ENCODE data around the gene MTA1.

Gene MTA1

DNA sequence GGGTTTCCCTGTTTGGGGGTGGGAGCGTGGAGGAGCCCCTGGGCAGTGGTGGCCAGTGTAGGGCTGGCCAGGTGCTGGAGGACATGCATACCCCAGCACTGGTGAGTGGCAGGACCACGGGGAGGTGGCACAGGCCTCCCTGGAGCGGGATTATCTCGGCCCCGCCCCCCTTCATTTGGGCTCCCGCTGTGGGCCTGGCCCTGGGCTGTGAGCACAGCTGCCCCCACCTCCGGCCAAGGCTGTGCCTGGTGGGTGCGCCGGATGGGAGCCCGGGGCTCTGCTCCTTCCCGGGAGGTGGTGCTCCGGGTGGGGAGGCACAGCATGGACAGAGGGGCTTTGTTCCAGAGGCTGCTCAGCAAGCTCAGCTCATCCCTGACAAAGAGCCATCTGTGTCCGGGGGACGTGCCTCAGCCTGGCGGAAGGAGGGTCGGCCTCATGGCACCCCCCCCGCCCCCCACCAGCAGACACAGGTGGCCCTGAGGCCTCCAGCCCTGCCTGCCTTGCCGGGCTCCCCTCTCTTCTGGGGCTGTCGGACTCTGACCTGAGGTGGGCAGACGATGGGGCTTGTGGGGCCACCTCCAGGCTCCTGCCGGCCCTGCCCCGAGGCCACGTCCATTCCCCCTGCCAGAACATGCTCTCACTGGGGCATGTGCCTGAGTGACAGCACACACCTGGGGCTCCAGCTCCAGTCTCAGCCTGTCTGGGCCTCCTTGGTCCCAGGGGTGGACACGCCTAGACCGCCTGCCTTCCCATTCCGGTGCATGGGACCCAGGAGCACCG, 79.8 kb downstream of the MTA1 start:
- DNase-seq: no peak
- H3K36me3 ChIP-seq (ENCODE audit: control insufficient read depth in 4 of 4, insufficient read depth in 4 of 4, low read length in 3 of 4): peaks cover 0 to 2% (median under 1%) of the 10 kb centered on the region in 4 experiments
- H3K4me3 ChIP-seq (ENCODE audit: control insufficient read depth in 1 of 7, extremely low read depth in 1 of 7, insufficient read depth in 4 of 7, low read depth in 2 of 7, low read length in 6 of 7): no peak overlapping the region
- no peaks in the 10 kb centered on the region for H3K27me3 ChIP-seq (replicated peaks in 2 of 5; ENCODE audit: control insufficient read depth in 4 of 5, insufficient read depth in 5 of 5, low read length in 4 of 5)
- H3K4me1 ChIP-seq (ENCODE audit: control extremely low read depth in 1 of 4, control insufficient read depth in 4 of 4, insufficient read depth in 4 of 4, low read length in 3 of 4): no peaks in the 10 kb centered on the region
- POLR2A ChIA-PET: no interaction called here
- 94% methylated on average over 14 of the region's 27 CpGs for WGBS (ENCODE audit: insufficient coverage)
- no peak overlapping the region for H3K27ac ChIP-seq (ENCODE audit: insufficient read depth in 1 of 2, low read depth in 1 of 2, low read length in 2 of 2, poor library complexity in 1 of 2, severe bottlenecking in 2 of 2)
- H3K9me3 ChIP-seq (ENCODE audit: control extremely low read depth in 1 of 5, control insufficient read depth in 4 of 5, insufficient read depth in 2 of 5, low read depth in 1 of 5, low read length in 4 of 5): no peaks in the 10 kb centered on the region
- CTCF ChIA-PET: interaction anchor here (2.0 kb wide), 1 partner anchor 11 kb away, joined by 6 read pairs; no protein-coding TSS in a partner anchor

DNA sequence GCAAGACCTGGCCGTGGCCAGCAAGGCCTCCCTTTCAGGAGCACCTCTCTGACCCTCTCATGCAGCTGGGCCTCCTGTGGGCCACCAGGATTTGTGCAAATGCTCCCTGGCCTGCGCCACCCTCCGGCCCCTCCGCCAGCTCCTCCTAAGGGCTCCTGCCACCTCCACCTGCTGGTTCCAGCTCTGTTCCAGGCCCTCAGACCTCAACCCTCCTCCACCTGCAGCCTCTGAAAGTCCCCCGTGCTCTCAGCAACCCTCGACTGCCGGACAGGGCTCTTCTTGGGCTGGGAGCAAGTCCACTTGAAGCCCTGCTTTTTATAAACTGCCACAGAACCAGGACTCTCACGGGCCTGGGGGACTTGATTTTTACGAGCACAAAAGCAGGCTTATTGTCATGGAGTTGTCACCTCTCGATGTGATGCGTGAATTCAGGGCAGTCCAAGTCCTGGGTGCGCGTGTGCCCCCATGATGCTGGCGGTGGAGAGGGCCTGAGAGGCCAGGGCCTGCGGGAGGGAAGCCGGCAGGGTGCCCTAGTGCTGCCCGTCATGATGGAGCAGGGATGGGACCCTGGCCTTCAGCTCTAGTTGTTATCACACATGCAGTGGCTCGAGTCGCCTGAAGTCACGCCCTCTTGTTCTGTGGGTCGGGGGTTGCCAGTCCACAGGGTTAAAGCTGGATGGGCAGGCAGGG, 80.6 kb downstream of the MTA1 start:
- Histone ChIP-seq H3K27me3 (replicated peaks in 2 of 5; ENCODE audit: control insufficient read depth in 4 of 5, insufficient read depth in 5 of 5, low read length in 4 of 5) (no peaks in the 10 kb centered on the region), H3K27ac (ENCODE audit: insufficient read depth in 1 of 2, low read depth in 1 of 2, low read length in 2 of 2, poor library complexity in 1 of 2, severe bottlenecking in 2 of 2) (no peak overlapping the region), H3K4me3 (ENCODE audit: control insufficient read depth in 1 of 7, extremely low read depth in 1 of 7, insufficient read depth in 4 of 7, low read depth in 2 of 7, low read length in 6 of 7) (no peak overlapping the region), H3K9me3 (ENCODE audit: control extremely low read depth in 1 of 5, control insufficient read depth in 4 of 5, insufficient read depth in 2 of 5, low read depth in 1 of 5, low read length in 4 of 5) (no peaks in the 10 kb centered on the region), H3K36me3 (ENCODE audit: control insufficient read depth in 4 of 4, insufficient read depth in 4 of 4, low read length in 3 of 4) (peaks cover 0 to 2% (median 0%) of the 10 kb centered on the region in 4 experiments), H3K4me1 (ENCODE audit: control extremely low read depth in 1 of 4, control insufficient read depth in 4 of 4, insufficient read depth in 4 of 4, low read length in 3 of 4) (no peaks in the 10 kb centered on the region)
- WGBS (ENCODE audit: insufficient coverage): 91% methylated on average over 20 of the region's 21 CpGs
- POLR2A ChIA-PET: no interaction called here
- DNase-seq: no peak
- CTCF ChIA-PET: interaction anchor here (1.5 to 2.0 kb wide), 2 partner anchors 10 to 28 kb away, joined by 3 to 6 read pairs; no protein-coding TSS in a partner anchor

DNA sequence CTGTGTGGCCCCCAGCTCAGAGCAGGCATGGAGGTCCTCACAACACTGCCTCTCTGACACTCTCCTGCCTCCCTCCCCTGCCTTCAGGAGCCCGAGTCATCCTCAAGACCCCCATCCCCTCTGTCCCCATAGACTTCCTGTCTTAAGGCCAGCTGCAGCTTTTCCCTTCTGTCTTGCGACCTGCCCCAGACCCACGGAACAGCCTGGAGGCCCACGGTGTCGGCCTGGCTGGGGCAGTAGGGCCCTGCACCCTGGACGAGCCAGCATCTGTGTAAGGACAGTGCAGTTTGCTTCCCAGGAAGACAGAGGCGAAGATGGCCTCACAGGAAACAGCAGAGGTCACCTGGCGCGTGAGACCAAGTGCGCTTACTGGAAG, 81.1 kb downstream of the MTA1 start:
- no peak overlapping the region for H3K4me3 ChIP-seq (ENCODE audit: control insufficient read depth in 1 of 7, extremely low read depth in 1 of 7, insufficient read depth in 4 of 7, low read depth in 2 of 7, low read length in 6 of 7)
- H3K9me3 ChIP-seq (ENCODE audit: control extremely low read depth in 1 of 5, control insufficient read depth in 4 of 5, insufficient read depth in 2 of 5, low read depth in 1 of 5, low read length in 4 of 5): no peaks in the 10 kb centered on the region
- no peak for DNase-seq
- ChIA-PET CTCF (interaction anchor here (1.5 to 2.0 kb wide), 2 partner anchors 10 to 28 kb away, joined by 3 to 6 read pairs; no protein-coding TSS in a partner anchor), POLR2A (no interaction called here)
- H3K4me1 ChIP-seq (ENCODE audit: control extremely low read depth in 1 of 4, control insufficient read depth in 4 of 4, insufficient read depth in 4 of 4, low read length in 3 of 4): no peaks in the 10 kb centered on the region
- WGBS (ENCODE audit: insufficient coverage): 73% methylated on average over 10 of the region's 10 CpGs
- no peak overlapping the region for H3K27ac ChIP-seq (ENCODE audit: insufficient read depth in 1 of 2, low read depth in 1 of 2, low read length in 2 of 2, poor library complexity in 1 of 2, severe bottlenecking in 2 of 2)
- no peaks in the 10 kb centered on the region for H3K27me3 ChIP-seq (replicated peaks in 2 of 5; ENCODE audit: control insufficient read depth in 4 of 5, insufficient read depth in 5 of 5, low read length in 4 of 5)
- peaks cover 0 to 2% (median 0%) of the 10 kb centered on the region in 4 experiments for H3K36me3 ChIP-seq (ENCODE audit: control insufficient read depth in 4 of 4, insufficient read depth in 4 of 4, low read length in 3 of 4)

DNA sequence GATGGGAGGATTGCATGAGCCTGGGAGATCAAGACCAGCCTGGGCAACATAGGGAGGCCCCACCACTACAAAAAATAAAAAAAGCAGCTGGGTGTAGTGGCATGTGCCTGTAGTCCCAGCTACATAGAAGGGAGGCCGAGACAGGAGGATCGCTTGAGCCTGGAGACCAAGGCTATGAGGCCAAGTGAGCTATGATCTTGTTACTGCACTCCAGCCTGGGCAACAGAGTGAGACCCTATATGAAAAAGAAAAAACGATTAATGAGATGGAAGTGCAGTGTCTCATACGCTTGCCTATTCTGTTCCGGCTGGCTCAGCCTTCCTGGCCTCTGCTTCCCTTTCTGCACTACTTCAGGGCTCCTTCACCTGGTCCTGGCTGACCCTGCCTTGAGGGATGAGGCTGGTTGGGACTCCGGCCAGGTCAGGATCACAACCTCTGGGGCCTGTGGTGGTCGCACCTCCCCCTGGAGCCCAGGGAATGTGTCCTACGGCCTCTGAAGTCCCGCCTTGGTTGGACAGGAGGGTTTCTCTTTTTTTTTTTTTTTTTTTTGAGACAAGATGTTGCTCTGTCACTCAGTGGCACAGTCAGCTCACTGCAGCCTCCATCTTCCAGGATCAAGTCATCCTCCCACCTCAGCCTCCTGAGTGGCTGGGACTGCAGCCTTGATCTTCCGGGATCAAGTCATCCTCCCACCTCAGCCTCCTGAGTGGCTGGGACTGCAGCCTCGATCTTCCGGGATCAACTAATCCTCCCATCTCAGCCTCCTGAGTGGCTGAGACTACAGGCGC, 82.1 kb downstream of the MTA1 start:
- no peak for DNase-seq
- no peaks in the 10 kb centered on the region for H3K9me3 ChIP-seq (ENCODE audit: control extremely low read depth in 1 of 5, control insufficient read depth in 4 of 5, insufficient read depth in 2 of 5, low read depth in 1 of 5, low read length in 4 of 5)
- H3K27me3 ChIP-seq (replicated peaks in 2 of 5; ENCODE audit: control insufficient read depth in 4 of 5, insufficient read depth in 5 of 5, low read length in 4 of 5): peaks cover 0 to 5% (median 0%) of the 10 kb centered on the region in 5 experiments
- 94% methylated on average over 6 of the region's 13 CpGs for WGBS (ENCODE audit: insufficient coverage)
- peaks cover 0 to 2% (median 0%) of the 10 kb centered on the region in 4 experiments for H3K36me3 ChIP-seq (ENCODE audit: control insufficient read depth in 4 of 4, insufficient read depth in 4 of 4, low read length in 3 of 4)
- ChIA-PET POLR2A (no interaction called here), CTCF (interaction anchor here (0.5 to 2.0 kb wide), 3 partner anchors 9 to 27 kb away, joined by 3 to 6 read pairs (median 3); no protein-coding TSS in a partner anchor)
- no peak overlapping the region for H3K27ac ChIP-seq (ENCODE audit: insufficient read depth in 1 of 2, low read depth in 1 of 2, low read length in 2 of 2, poor library complexity in 1 of 2, severe bottlenecking in 2 of 2)
- no peak overlapping the region for H3K4me3 ChIP-seq (ENCODE audit: control insufficient read depth in 1 of 7, extremely low read depth in 1 of 7, insufficient read depth in 4 of 7, low read depth in 2 of 7, low read length in 6 of 7)
- H3K4me1 ChIP-seq (ENCODE audit: control extremely low read depth in 1 of 4, control insufficient read depth in 4 of 4, insufficient read depth in 4 of 4, low read length in 3 of 4): no peaks in the 10 kb centered on the region

DNA sequence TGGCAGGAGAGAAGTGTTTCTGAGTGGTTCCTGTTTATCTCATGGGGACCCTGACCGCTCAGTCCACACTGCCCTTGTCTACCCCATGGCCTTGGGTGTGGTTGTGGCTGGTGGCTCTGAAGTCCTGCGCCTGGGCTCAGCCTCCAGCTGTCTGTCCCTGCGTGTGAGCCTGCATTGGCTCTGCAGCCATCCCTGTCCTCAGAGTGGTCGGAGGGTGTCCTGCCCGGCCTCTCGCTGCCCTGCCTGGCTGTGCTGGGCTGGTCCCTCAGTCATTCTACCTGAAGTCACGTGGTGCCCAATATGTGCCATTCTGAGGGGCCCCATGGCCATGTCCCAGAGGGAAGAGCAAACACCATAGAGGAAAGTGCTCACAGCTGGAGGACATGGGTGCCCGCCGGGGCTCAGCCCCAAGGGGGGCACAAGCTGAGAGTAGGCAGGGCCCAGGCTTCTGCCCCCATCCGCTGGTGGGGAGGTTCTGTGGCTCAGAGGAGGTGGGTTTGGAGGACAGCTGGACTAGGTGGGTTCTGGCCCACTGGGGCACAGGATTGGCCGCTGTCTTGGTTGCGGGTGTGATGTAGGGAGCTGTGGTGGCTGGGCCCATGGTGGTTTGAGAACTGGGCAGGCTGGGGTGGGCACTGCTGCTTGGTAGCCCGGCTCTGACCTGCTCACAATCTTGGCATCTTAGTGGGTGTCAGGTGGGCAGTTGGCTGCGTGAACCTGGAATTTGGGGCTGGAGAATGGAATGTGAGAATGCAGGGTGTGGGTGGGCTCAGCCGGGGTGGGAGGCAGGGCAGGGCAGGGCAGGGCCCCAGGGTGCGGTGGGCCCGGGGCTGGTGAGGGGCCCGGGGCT, 83.0 kb downstream of the MTA1 start:
- ChIA-PET POLR2A (no interaction called here), CTCF (no interaction called here)
- H3K36me3 ChIP-seq (ENCODE audit: control insufficient read depth in 4 of 4, insufficient read depth in 4 of 4, low read length in 3 of 4): peaks cover 0 to 2% (median 0%) of the 10 kb centered on the region in 4 experiments
- H3K4me1 ChIP-seq (ENCODE audit: control extremely low read depth in 1 of 4, control insufficient read depth in 4 of 4, insufficient read depth in 4 of 4, low read length in 3 of 4): peaks cover 0 to 6% (median 2%) of the 10 kb centered on the region in 4 experiments
- H3K9me3 ChIP-seq (ENCODE audit: control extremely low read depth in 1 of 5, control insufficient read depth in 4 of 5, insufficient read depth in 2 of 5, low read depth in 1 of 5, low read length in 4 of 5): no peaks in the 10 kb centered on the region
- DNase-seq: no peak
- peaks cover 0 to 11% (median 2%) of the 10 kb centered on the region in 5 experiments for H3K27me3 ChIP-seq (replicated peaks in 2 of 5; ENCODE audit: control insufficient read depth in 4 of 5, insufficient read depth in 5 of 5, low read length in 4 of 5)
- H3K27ac ChIP-seq (ENCODE audit: insufficient read depth in 1 of 2, low read depth in 1 of 2, low read length in 2 of 2, poor library complexity in 1 of 2, severe bottlenecking in 2 of 2): no peak overlapping the region
- H3K4me3 ChIP-seq (ENCODE audit: control insufficient read depth in 1 of 7, extremely low read depth in 1 of 7, insufficient read depth in 4 of 7, low read depth in 2 of 7, low read length in 6 of 7): no peak overlapping the region
- WGBS (ENCODE audit: insufficient coverage): 96% methylated on average over 17 of the region's 18 CpGs

DNA sequence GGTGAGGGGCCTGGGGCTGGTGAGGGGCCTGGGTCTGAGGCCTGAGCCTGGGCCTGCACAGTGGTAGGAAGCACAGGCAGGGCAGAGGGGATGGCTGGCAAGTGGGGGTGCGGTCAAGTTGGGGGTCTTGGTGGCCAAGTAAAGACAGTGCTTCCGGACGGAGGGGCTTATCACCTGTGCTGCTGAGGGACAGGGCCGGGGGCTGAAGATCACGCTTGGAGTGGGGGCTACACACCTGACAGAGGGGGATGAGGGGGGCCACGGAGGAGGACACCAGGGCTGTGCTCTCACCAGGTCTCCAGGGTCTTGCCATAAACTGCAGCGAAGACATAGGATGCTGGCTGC, 83.6 kb downstream of the MTA1 start:
- ChIA-PET POLR2A (no interaction called here), CTCF (no interaction called here)
- WGBS (ENCODE audit: insufficient coverage): 96% methylated on average over 7 of the region's 7 CpGs
- Histone ChIP-seq H3K27me3 (replicated peaks in 2 of 5; ENCODE audit: control insufficient read depth in 4 of 5, insufficient read depth in 5 of 5, low read length in 4 of 5) (peaks cover 0 to 16% (median 6%) of the 10 kb centered on the region in 5 experiments), H3K9me3 (ENCODE audit: control extremely low read depth in 1 of 5, control insufficient read depth in 4 of 5, insufficient read depth in 2 of 5, low read depth in 1 of 5, low read length in 4 of 5) (no peaks in the 10 kb centered on the region), H3K4me3 (ENCODE audit: control insufficient read depth in 1 of 7, extremely low read depth in 1 of 7, insufficient read depth in 4 of 7, low read depth in 2 of 7, low read length in 6 of 7) (no peak overlapping the region), H3K36me3 (ENCODE audit: control insufficient read depth in 4 of 4, insufficient read depth in 4 of 4, low read length in 3 of 4) (peaks cover 0 to 2% (median 0%) of the 10 kb centered on the region in 4 experiments), H3K27ac (ENCODE audit: insufficient read depth in 1 of 2, low read depth in 1 of 2, low read length in 2 of 2, poor library complexity in 1 of 2, severe bottlenecking in 2 of 2) (no peak overlapping the region), H3K4me1 (ENCODE audit: control extremely low read depth in 1 of 4, control insufficient read depth in 4 of 4, insufficient read depth in 4 of 4, low read length in 3 of 4) (peaks cover 0 to 11% (median 5%) of the 10 kb centered on the region in 4 experiments)
- DNase-seq: no peak

Data from common myeloid progenitor, CD34-positive (primary cell).